SK-N-MC (cell line): ENCODE measurements around the gene KCNQ1.

Source experiments
- FOXP2 ChIP-seq: optimal IDR thresholded peaks from 2 replicates; pipeline ENCODE3; 2011; ENCODE audit warnings: mild to moderate bottlenecking, moderate library complexity; ENCODE audit not compliant: insufficient read depth; ENCODE audit errors: extremely low read length, control extremely low read depth
- POLR2AphosphoS5 ChIP-seq: IDR thresholded peaks from 2 replicates; pipeline ENCODE4 v1.6.1; 2012; ENCODE audit warnings: mild to moderate bottlenecking, low read depth, low read length, borderline replicate concordance

- TF ChIP-seq FOXP2 (no peak), POLR2AphosphoS5 (no peak)
Observed at GRCh38 chr11:2582351-2582945, 137.6 kb downstream of the KCNQ1 start.
